DOHH2 (cell line): ENCODE data around the gene NSD2.

Experiments
- H3F3A ChIP-seq: fragments of 200-600 bp; sonication (generic), shearing (Covaris generic); 2 replicates; pipeline ENCODE4 v1.6.0; 2016; ENCODE audit warnings: antibody characterized with exemption, mild to moderate bottlenecking; ENCODE audit not compliant: control insufficient read depth, insufficient read depth
- H3K27ac ChIP-seq: fragments of 200-600 bp; sonication (generic); 2 replicates; pipeline ENCODE4 v1.5.1; 2014; ENCODE audit warnings: low read depth, mild to moderate bottlenecking, low read length, moderate library complexity
- H3K27me3 ChIP-seq: fragments of 200-600 bp; sonication (generic); 2 replicates; pipeline ENCODE4 v1.6.1; 2014; ENCODE audit warnings: mild to moderate bottlenecking, low read length, mixed read lengths; ENCODE audit not compliant: control insufficient read depth
- H3K36me3 ChIP-seq: fragments of 200-600 bp; sonication (generic); 2 replicates; pipeline ENCODE4 v1.6.1; 2014; ENCODE audit warnings: mild to moderate bottlenecking, low read length, moderate library complexity, mixed read lengths; ENCODE audit not compliant: control insufficient read depth
- H3K4me1 ChIP-seq: fragments of 200-600 bp; sonication (generic); 2 replicates; pipeline ENCODE4 v1.6.1; 2014; ENCODE audit warnings: mild to moderate bottlenecking, low read length, mixed read lengths; ENCODE audit not compliant: control insufficient read depth
- H3K4me2 ChIP-seq: fragments of 200-600 bp; sonication (generic); 2 replicates; pipeline ENCODE4 v1.6.0; 2014; ENCODE audit warnings: mild to moderate bottlenecking, low read length, moderate library complexity
- H3K4me3 ChIP-seq: fragments of 200-600 bp; sonication (generic); 2 replicates; pipeline ENCODE4 v1.5.1; 2014; ENCODE audit warnings: mild to moderate bottlenecking, low read length, mixed read lengths
- H3K79me2 ChIP-seq: fragments of 200-600 bp; sonication (generic); 2 replicates; pipeline ENCODE4 v1.6.1; 2014; ENCODE audit warnings: mild to moderate bottlenecking, low read length, mixed read lengths; ENCODE audit not compliant: control insufficient read depth
- H3K9me2 ChIP-seq: fragments of 200-600 bp; sonication (generic); replicated peaks from 2 replicates; pipeline ENCODE4 v1.6.1; 2014; ENCODE audit warnings: mild to moderate bottlenecking, low read length, mixed read lengths; ENCODE audit not compliant: control insufficient read depth
- H3K9me3 ChIP-seq: fragments of 200-600 bp; sonication (generic); 2 replicates; pipeline ENCODE4 v1.6.1; 2014; ENCODE audit warnings: antibody characterized with exemption, low read length, mixed read lengths; ENCODE audit not compliant: control insufficient read depth, insufficient read depth
- H4K20me1 ChIP-seq: fragments of 200-600 bp; sonication (generic); 2 replicates; pipeline ENCODE4 v1.6.0; 2014; ENCODE audit warnings: low read depth, mild to moderate bottlenecking, antibody characterized with exemption, low read length, moderate library complexity; ENCODE audit not compliant: control insufficient read depth, insufficient read depth
- CTCF ChIP-seq: fragments of 200-600 bp; sonication (generic); IDR thresholded peaks from one replicate; pipeline ENCODE4 v1.5.1; 2014; ENCODE audit warnings: antibody characterized with exemption, mild to moderate bottlenecking, low read depth, low read length; ENCODE audit not compliant: poor library complexity, severe bottlenecking
- EZH2phosphoT487 ChIP-seq: fragments of 200-600 bp; sonication (generic); IDR thresholded peaks from 2 replicates; pipeline ENCODE4 v1.6.1; 2017; ENCODE audit warnings: borderline replicate concordance, mild to moderate bottlenecking, antibody characterized with exemption, low read length, moderate library complexity, mixed read lengths

NSD2 gene

GRCh38 chr4:1831331-1831730 lies 39.9 kb upstream of the NSD2 start:
- TF ChIP-seq EZH2phosphoT487 (no peak), CTCF (no peak)
- H3K4me2 ChIP-seq, result no peak overlapping the region
- H3K27ac ChIP-seq, result no peak overlapping the region
- H4K20me1 ChIP-seq, result no peaks in the 10 kb centered on the region; the same call in 1 of the 2 replicates
- peaks cover 60% of the 10 kb centered on the region for H3K36me3 ChIP-seq
- H3F3A ChIP-seq, result no peaks in the 10 kb centered on the region
- H3K9me2 ChIP-seq, result no peaks in the 10 kb centered on the region
- H3K27me3 ChIP-seq, result no peaks in the 10 kb centered on the region
- H3K4me3 ChIP-seq, result no peak overlapping the region
- no peaks in the 10 kb centered on the region for H3K9me3 ChIP-seq
- H3K79me2 ChIP-seq, result no peaks in the 10 kb centered on the region; the same call in 1 of the 2 replicates
- H3K4me1 ChIP-seq, result peaks cover 19% of the 10 kb centered on the region

GRCh38 chr4:1832690-1833089 lies 38.5 kb upstream of the NSD2 start:
- H3K9me2 ChIP-seq, result no peaks in the 10 kb centered on the region
- H3K79me2 ChIP-seq, result no peaks in the 10 kb centered on the region; the same call in 1 of the 2 replicates
- no peaks in the 10 kb centered on the region for H3K27me3 ChIP-seq
- no peaks in the 10 kb centered on the region for H3F3A ChIP-seq
- H3K27ac ChIP-seq, result no peak overlapping the region
- peaks cover 67% of the 10 kb centered on the region for H3K36me3 ChIP-seq
- TF ChIP-seq EZH2phosphoT487, result no peak
- no peak overlapping the region for H3K4me3 ChIP-seq
- H3K4me1 ChIP-seq, result peaks cover 19% of the 10 kb centered on the region
- H3K4me2 ChIP-seq, result no peak overlapping the region
- no peaks in the 10 kb centered on the region for H3K9me3 ChIP-seq
- no peaks in the 10 kb centered on the region; the same call in 1 of the 2 replicates for H4K20me1 ChIP-seq

- Histone ChIP-seq H3K4me3 (no peak overlapping the region), H3K27ac (no peak overlapping the region), H3K36me3 (peaks cover 70% of the 10 kb centered on the region), H3F3A (no peaks in the 10 kb centered on the region), H3K4me1 (peaks cover 19% of the 10 kb centered on the region), H3K4me2 (peak overlapping the region; percentile 37), H3K9me3 (no peaks in the 10 kb centered on the region), H3K9me2 (no peaks in the 10 kb centered on the region), H3K27me3 (no peaks in the 10 kb centered on the region), H4K20me1 (no peaks in the 10 kb centered on the region; the same call in 1 of the 2 replicates), H3K79me2 (no peaks in the 10 kb centered on the region; the same call in 1 of the 2 replicates)
- TF ChIP-seq CTCF (no peak), EZH2phosphoT487 (no peak)
These were observed 37.7 kb upstream of the NSD2 start for GRCh38 chr4:1833307-1834046.
